SK-N-SH (cell line): ENCODE measurements around the gene ALPK3. TPM values are rescaled to one million over a fixed set of nuclear protein-coding genes. Genes with fewer than 3 reads are reported as not detected.

Experiments used
- CTCF ChIA-PET: fragments of 300-600, 350-600 bp; formaldehyde crosslinking; extraction: SDS; loops from one replicate; lab custom pipeline; 2021; lab: Yijun Ruan, JAX
- POLR2A ChIA-PET: fragments of 350-600 bp; sonication (Branson Sonifier 250); formaldehyde crosslinking; extraction: SDS; loops from one replicate; lab custom pipeline; 2020; ENCODE audit warnings: antibody characterized with exemption, inconsistent platforms; lab: Yijun Ruan, JAX
- DNase-seq: peaks from one replicate; pipeline ENCODE4 v3.0.0; 2012
- H2AFZ ChIP-seq: fragments of 200-600 bp; sonication (generic); 2 replicates; pipeline ENCODE4 v1.8.1; 2016; ENCODE audit warnings: antibody characterized with exemption, mild to moderate bottlenecking, low read depth
- H3F3A ChIP-seq: fragments of 200-600 bp; sonication (generic); replicated peaks from 2 replicates; pipeline ENCODE3; 2016; ENCODE audit warnings: antibody characterized with exemption, mild to moderate bottlenecking; ENCODE audit not compliant: insufficient read depth
- H3K27ac ChIP-seq, 2 experiments: fragments of 200-500 bp in 1 of 2; fragments of 200-600 bp in 1 of 2; sonication (Bioruptor generic) in 1 of 2; sonication (generic), shearing (Covaris generic) in 1 of 2; 2 replicates each; pipeline versions ENCODE4 v1.5.1 to v1.6.1; 2014 to 2016; ENCODE audit warnings: low read depth in 2 of 2, inconsistent platforms in 1 of 2, low read length in 1 of 2, mild to moderate bottlenecking in 1 of 2, mixed read lengths in 1 of 2
- H3K27me3 ChIP-seq: fragments of 200-600 bp; sonication (generic), shearing (Covaris generic); 2 replicates; pipeline ENCODE4 v1.6.1; 2016; ENCODE audit warnings: mixed run types; ENCODE audit not compliant: insufficient read depth
- H3K36me3 ChIP-seq, 2 experiments: fragments of 200-500 bp in 1 of 2; fragments of 200-600 bp in 1 of 2; sonication (Bioruptor generic) in 1 of 2; sonication (generic) in 1 of 2; replicated peaks in 1 of 2; 2 replicates each; pipeline versions ENCODE3 to v1.5.1; 2014 to 2016; ENCODE audit warnings: low read length in 1 of 2, mild to moderate bottlenecking in 1 of 2; ENCODE audit not compliant: insufficient read depth in 2 of 2, control insufficient read depth in 1 of 2
- H3K4me1 ChIP-seq, 2 experiments: fragments of 200-500 bp in 1 of 2; fragments of 200-600 bp in 1 of 2; sonication (Bioruptor generic) in 1 of 2; sonication (generic), shearing (Covaris generic) in 1 of 2; 2 replicates each; pipeline versions ENCODE4 v1.5.1 to v1.6.1; 2014 to 2016; ENCODE audit warnings: low read depth in 1 of 2, low read length in 1 of 2, mixed run types in 1 of 2; ENCODE audit not compliant: insufficient read depth in 2 of 2, control insufficient read depth in 1 of 2
- H3K4me2 ChIP-seq: fragments of 200-600 bp; sonication (generic), shearing (Covaris generic); 2 replicates; pipeline ENCODE4 v1.6.1; 2017; ENCODE audit warnings: mixed run types
- H3K4me3 ChIP-seq, 2 experiments: fragments of 200-500 bp in 1 of 2; fragments of 200-600 bp in 1 of 2; sonication (Bioruptor generic) in 1 of 2; sonication (generic), shearing (Covaris generic) in 1 of 2; 2 replicates each; pipeline versions ENCODE4 v1.5.1 to v1.8.1; 2014 to 2016; ENCODE audit warnings: low read depth in 2 of 2, inconsistent platforms in 1 of 2, low read length in 1 of 2, mild to moderate bottlenecking in 1 of 2, mixed read lengths in 1 of 2, moderate library complexity in 1 of 2
- H3K79me2 ChIP-seq: fragments of 200-600 bp; sonication (generic); 2 replicates; pipeline ENCODE4 v1.8.1; 2017; ENCODE audit warnings: mild to moderate bottlenecking; ENCODE audit not compliant: insufficient read depth
- H3K9ac ChIP-seq: fragments of 200-600 bp; sonication (generic); 2 replicates; pipeline ENCODE4 v1.6.1; 2017; ENCODE audit warnings: mixed run types
- H3K9me2 ChIP-seq: fragments of 200-600 bp; sonication (generic); 2 replicates; pipeline ENCODE4 v1.6.1; 2017; ENCODE audit warnings: mixed run types
- H3K9me3 ChIP-seq: fragments of 200-600 bp; sonication (generic); 2 replicates; pipeline ENCODE4 v1.6.1; 2017; ENCODE audit warnings: mixed run types, mild to moderate bottlenecking, moderate library complexity
- H4K20me1 ChIP-seq: fragments of 200-600 bp; sonication (generic); 2 replicates; pipeline ENCODE4 v1.6.1; 2017; ENCODE audit warnings: mild to moderate bottlenecking, mixed run types; ENCODE audit not compliant: insufficient read depth
- CHD2 ChIP-seq: fragments of 150-350 bp; IDR thresholded peaks from 2 replicates; pipeline ENCODE4 v1.6.1; 2018; ENCODE audit warnings: low read length; ENCODE audit not compliant: partially characterized antibody
- FOSL2 ChIP-seq: IDR thresholded peaks from 2 replicates; pipeline ENCODE4 v1.4.0; 2012; ENCODE audit warnings: low read depth, mild to moderate bottlenecking, moderate library complexity, borderline replicate concordance
- FOXM1 ChIP-seq: IDR thresholded peaks from 2 replicates; pipeline ENCODE4 v1.4.0; 2012; ENCODE audit warnings: low read depth, mild to moderate bottlenecking
- GABPA ChIP-seq: IDR thresholded peaks from 2 replicates; pipeline ENCODE4 v1.4.0; 2012; ENCODE audit warnings: low read depth, mild to moderate bottlenecking
- GATA2 ChIP-seq: sonication (generic); formaldehyde crosslinking; IDR thresholded peaks from 2 replicates; pipeline ENCODE4 v1.5.0; 2020; ENCODE audit warnings: mild to moderate bottlenecking, missing genetic modification reagents
- NFIC ChIP-seq: IDR thresholded peaks from 2 replicates; pipeline ENCODE4 v1.4.0; 2012; ENCODE audit warnings: borderline replicate concordance
- SIN3A ChIP-seq: IDR thresholded peaks from 2 replicates; pipeline ENCODE4 v1.6.1; 2012; ENCODE audit warnings: low read depth, mild to moderate bottlenecking, low read length, moderate library complexity, borderline replicate concordance
- SMC3 ChIP-seq: IDR thresholded peaks from 2 replicates; pipeline ENCODE4 v1.6.1; 2012; ENCODE audit warnings: low read depth, low read length, improper control_type of control experiment
- TAF1 ChIP-seq: IDR thresholded peaks from 2 replicates; pipeline ENCODE4 v1.6.1; 2012; ENCODE audit warnings: low read depth, mild to moderate bottlenecking, low read length, moderate library complexity, borderline replicate concordance
- TCF12 ChIP-seq: IDR thresholded peaks from 2 replicates; pipeline ENCODE4 v1.4.0; 2012
- USF2 ChIP-seq: fragments of 150-350 bp; IDR thresholded peaks from 2 replicates; pipeline ENCODE4 v1.6.1; 2017; ENCODE audit warnings: antibody characterized with exemption, low read length, low read depth, borderline replicate concordance
- YY1 ChIP-seq: IDR thresholded peaks from 2 replicates; pipeline ENCODE4 v1.4.0; 2012; ENCODE audit warnings: low read depth, mild to moderate bottlenecking
- ZBTB33 ChIP-seq: IDR thresholded peaks from 2 replicates; pipeline ENCODE4 v1.4.0; 2012; ENCODE audit warnings: low read depth, borderline replicate concordance
- WGBS: methylation state at CpG from one replicate; pipeline ENCODE4 v1.1.6; 2017; ENCODE audit warnings: low lambda C conversion rate; 5-methylcytosine and 5-hydroxymethylcytosine counted together
- polyA plus RNA-seq, 3 experiments: library from polyadenylated mRNA; depleted of rRNA; stranded (reverse); fragments of >200 nt; gene quantifications; 2 replicates each; pipeline ENCODE4 v1.2.3, GENCODE V29; 2012
- TF ChIP-seq, protein P1 (sequence below): IDR thresholded peaks from 2 replicates; pipeline ENCODE4 v1.6.1; 2012; ENCODE audit warnings: mild to moderate bottlenecking, low read depth, low read length, moderate library complexity

The ALPK3 gene
- polyA plus RNA-seq, 1 of the 3 experiments (the other 2 are of a cell fraction) = 0.16 TPM

DNA sequence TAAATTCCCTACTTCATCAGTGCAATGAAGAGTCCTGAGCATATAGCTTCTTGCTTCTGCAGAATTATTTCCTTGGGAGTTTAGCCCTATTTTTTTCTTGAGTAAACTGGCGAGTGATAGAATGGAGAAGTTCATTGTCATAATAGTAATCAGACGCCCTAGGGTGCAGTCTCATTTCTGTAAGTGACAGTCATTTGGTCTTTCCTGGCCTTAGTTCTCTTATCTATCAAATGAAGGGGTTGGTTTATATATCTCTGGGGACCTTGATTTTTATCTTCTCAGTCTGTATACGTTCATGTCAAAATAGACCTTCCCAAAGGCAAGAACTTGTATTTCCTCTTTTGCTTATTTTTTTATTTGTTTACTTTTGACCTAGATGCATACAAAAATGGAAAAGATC lies 9.9 kb upstream of the ALPK3 start:
- peaks cover 11 to 36% of the 10 kb centered on the region in 2 experiments for H3K36me3 ChIP-seq
- 95% methylated on average over 3 of the region's 3 CpGs for WGBS
- no peak overlapping the region for H3K4me3 ChIP-seq
- H3K9ac ChIP-seq = no peak overlapping the region
- H3K27me3 ChIP-seq = no peaks in the 10 kb centered on the region
- no peaks in the 10 kb centered on the region for H3K9me3 ChIP-seq
- H3F3A ChIP-seq = peaks cover 3% of the 10 kb centered on the region
- peaks cover 0 to 18% of the 10 kb centered on the region in 2 experiments; a peak in 2 of 4 replicates for H3K4me1 ChIP-seq
- POLR2A ChIA-PET = no interaction called here
- no peaks in the 10 kb centered on the region for H3K9me2 ChIP-seq
- H4K20me1 ChIP-seq = no peaks in the 10 kb centered on the region
- CTCF ChIA-PET = no interaction called here
- TF ChIP-seq TAF1 (no peak), TCF12 (no peak), FOXM1 (no peak), SIN3A (no peak), GABPA (no peak), USF2 (no peak), ZBTB33 (no peak), GATA2 (CRISPR knock-in tag) (no peak), CHD2 (no peak), SMC3 (no peak), NFIC (no peak), FOSL2 (no peak), YY1 (no peak)
- TF ChIP-seq, protein P1, sequence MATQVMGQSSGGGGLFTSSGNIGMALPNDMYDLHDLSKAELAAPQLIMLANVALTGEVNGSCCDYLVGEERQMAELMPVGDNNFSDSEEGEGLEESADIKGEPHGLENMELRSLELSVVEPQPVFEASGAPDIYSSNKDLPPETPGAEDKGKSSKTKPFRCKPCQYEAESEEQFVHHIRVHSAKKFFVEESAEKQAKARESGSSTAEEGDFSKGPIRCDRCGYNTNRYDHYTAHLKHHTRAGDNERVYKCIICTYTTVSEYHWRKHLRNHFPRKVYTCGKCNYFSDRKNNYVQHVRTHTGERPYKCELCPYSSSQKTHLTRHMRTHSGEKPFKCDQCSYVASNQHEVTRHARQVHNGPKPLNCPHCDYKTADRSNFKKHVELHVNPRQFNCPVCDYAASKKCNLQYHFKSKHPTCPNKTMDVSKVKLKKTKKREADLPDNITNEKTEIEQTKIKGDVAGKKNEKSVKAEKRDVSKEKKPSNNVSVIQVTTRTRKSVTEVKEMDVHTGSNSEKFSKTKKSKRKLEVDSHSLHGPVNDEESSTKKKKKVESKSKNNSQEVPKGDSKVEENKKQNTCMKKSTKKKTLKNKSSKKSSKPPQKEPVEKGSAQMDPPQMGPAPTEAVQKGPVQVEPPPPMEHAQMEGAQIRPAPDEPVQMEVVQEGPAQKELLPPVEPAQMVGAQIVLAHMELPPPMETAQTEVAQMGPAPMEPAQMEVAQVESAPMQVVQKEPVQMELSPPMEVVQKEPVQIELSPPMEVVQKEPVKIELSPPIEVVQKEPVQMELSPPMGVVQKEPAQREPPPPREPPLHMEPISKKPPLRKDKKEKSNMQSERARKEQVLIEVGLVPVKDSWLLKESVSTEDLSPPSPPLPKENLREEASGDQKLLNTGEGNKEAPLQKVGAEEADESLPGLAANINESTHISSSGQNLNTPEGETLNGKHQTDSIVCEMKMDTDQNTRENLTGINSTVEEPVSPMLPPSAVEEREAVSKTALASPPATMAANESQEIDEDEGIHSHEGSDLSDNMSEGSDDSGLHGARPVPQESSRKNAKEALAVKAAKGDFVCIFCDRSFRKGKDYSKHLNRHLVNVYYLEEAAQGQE = no peak
- TF ChIP-seq, all 33 proteins: peak for 0
- H3K79me2 ChIP-seq = no peaks in the 10 kb centered on the region
- DNase-seq = no peak
- H3K27ac ChIP-seq = no peak overlapping the region
- H2AFZ ChIP-seq = no peak overlapping the region
- no peak overlapping the region for H3K4me2 ChIP-seq
